HEK293T (cell line): Measurements from ENCODE around the gene EXOC4.

Experiments used
- BHLHE40 ChIP-seq: fragments of 450-650 bp; IDR thresholded peaks from 2 replicates; pipeline ENCODE4 v1.6.1; 2016; ENCODE audit warnings: mild to moderate bottlenecking, moderate library complexity, borderline replicate concordance
- ELF4 ChIP-seq: fragments of 450-650 bp; IDR thresholded peaks from 2 replicates; pipeline ENCODE4 v1.6.1; 2017; ENCODE audit warnings: antibody characterized with exemption
- FOXM1 ChIP-seq: fragments of 450-650 bp; IDR thresholded peaks from 2 replicates; pipeline ENCODE4 v1.6.1; 2017; ENCODE audit warnings: mild to moderate bottlenecking, borderline replicate concordance
- HDGF ChIP-seq: fragments of 450-650 bp; IDR thresholded peaks from 2 replicates; pipeline ENCODE4 v1.6.1; 2017; ENCODE audit warnings: antibody characterized with exemption, borderline replicate concordance
- SP1 ChIP-seq: fragments of 450-650 bp; IDR thresholded peaks from 2 replicates; pipeline ENCODE4 v1.6.1; 2017
- SUZ12 ChIP-seq: fragments of 450-650 bp; IDR thresholded peaks from 2 replicates; pipeline ENCODE4 v1.6.1; 2016; ENCODE audit warnings: mild to moderate bottlenecking
- ZNF384 ChIP-seq: fragments of 450-650 bp; IDR thresholded peaks from 2 replicates; pipeline ENCODE4 v1.6.1; 2016

DNA sequence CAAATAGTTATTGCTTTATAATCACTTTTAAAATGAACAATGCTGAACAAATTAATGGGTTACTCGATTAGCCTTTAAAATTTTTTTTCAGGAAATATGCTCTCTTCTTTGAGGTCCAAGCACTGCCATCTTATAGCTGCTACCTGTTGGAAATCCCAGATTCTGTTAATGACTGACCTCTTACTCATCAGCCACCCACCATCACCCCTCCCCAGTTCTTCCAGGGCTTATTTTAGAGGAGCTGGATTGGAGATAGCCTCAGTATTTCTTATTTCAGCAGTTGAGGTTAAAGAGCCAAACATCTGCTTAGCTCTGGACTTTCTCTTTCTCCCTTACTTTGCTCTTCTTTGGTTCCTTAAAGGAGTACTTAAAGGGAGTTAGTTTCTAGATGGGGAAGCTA lies 420.0 kb downstream of the EXOC4 start:
- TF ChIP-seq HDGF (no peak), SP1 (no peak), ELF4 (no peak), FOXM1 (no peak), BHLHE40 (no peak), SUZ12 (no peak), ZNF384 (no peak)
